COLO668 (cell line): ENCODE data around the gene DIPK1B.
"Not testable (repeated sequence)": the region's sequence is repeated elsewhere in the genome, so short reads cannot be mapped to it uniquely, and the experiment has no call there.

Experiments used
- DNase-seq: peaks from one replicate; lab custom pipeline; 2025; ENCODE audit not compliant: unreplicated experiment; lab: John Stamatoyannopoulos, UW

The DIPK1B gene

GRCh38 chr9:136748666-136749611 is 36.6 kb downstream of the DIPK1B start:
- DNase-seq = no peak

- DNase-seq = no peak
Measured at GRCh38 chr9:136750526-136750925, 38.2 kb downstream of the DIPK1B start.

DNA sequence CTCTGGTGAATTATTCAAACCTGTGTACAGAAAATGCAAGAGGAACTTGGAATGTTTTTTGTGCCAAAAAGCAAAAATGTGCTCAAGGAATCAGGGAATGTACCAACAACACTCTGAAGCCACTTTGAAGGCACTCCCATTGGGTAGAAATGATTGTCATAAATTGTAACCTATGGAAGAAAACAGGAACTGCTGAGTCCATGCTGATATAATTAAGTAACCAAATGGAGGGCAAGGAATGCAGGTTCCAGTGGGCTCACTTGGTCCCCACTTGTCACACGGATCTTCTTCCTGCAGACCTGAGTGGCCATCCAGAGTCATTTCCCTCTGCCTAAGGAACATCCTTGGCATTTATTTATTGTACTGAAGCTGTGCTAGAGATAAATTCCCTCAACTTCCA is 38.9 kb downstream of the DIPK1B start:
- DNase-seq = no peak

DNA sequence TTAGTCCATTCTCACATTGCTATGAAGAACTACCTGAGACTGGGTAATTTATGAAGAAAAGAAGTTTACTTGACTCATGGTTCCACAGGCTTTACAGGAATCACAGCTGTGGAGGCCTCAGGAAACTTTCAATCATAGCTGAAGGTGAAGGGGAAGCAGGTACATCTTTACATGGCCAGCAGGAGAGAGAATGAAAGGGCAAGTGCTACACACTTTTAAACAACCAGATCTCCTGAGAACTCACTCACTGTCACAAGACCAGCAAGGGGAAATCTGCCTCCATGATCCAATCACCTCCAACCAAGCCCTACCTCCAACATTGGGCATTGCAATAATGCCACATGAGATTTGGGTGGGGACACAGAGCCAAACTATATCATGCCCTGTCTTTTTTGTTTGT is 39.4 kb downstream of the DIPK1B start:
- DNase-seq = no peak

- DNase-seq = no peak
Measured at GRCh38 chr9:136753371-136754058, 41.1 kb downstream of the DIPK1B start.

DNA sequence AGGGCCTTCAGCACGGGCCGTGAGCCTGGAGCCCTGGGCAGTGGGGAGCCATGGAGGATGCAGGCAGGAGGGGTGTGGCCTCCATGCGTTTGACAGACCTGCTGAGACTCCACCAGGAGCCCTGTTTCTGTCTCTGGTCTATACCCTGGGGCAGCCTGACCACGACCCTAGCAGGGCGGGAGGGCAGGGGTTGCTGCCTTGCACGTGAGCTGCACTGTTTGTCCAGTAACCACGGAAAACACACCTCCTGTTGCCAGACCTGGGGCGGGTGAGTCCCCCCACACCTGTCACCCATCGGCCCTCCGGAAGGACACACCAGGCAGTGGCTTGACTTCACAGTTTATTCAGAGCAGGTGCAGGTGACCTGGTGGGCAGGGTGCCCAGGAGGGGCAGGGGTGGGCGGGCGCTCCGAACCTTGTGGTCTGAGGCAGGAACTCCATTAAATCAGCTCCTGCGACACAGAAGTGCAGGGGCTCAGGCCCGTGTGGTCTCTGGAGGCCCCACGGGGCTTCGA is 41.7 kb downstream of the DIPK1B start:
- peak; percentile 88 for DNase-seq

GRCh38 chr9:136754626-136755301 is 42.4 kb downstream of the DIPK1B start:
- peak; percentile 37 for DNase-seq

GRCh38 chr9:136755302-136756133 is 43.1 kb downstream of the DIPK1B start:
- not testable (repeated sequence) for DNase-seq

DNA sequence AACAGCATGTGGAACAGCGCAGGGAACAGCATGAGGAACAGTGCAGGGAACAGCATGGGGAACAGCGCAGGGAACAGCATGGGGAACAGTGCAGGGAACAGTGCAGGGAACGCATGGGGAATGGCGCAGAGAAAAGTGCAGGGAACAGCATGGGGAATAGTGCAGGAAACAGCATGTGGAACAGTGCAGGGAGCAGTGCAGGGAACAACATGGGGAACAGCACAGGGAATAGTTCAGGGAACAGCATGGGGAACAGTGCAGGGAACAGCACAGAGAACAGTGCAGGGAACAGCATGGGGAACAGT is 43.7 kb downstream of the DIPK1B start:
- no peak for DNase-seq

- DNase-seq = no peak
Measured at GRCh38 chr9:136756836-136757235, 44.5 kb downstream of the DIPK1B start.

GRCh38 chr9:136757328-136757727 is 45.0 kb downstream of the DIPK1B start:
- no peak for DNase-seq

GRCh38 chr9:136757751-136758140 is 45.4 kb downstream of the DIPK1B start:
- no peak for DNase-seq

DNA sequence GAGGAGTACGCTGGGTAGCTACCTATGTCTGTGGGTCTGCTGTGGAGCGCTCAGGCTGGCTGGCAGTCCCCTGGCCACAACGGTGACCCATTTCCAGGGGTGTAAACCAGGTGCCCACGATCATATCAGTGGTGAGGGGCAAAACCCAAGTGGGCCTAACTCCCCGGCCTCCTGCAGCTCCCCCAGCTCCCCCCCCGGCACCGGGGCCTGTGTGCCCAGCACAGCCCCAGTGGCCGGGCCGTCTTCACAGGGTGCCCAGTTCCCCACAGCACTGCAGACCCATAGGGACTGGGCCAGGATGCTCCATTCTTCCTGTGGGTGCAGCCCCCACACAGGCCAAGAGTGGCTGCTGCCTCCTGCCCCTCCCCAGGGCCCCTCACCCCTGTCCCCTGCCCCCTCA is 46.6 kb downstream of the DIPK1B start:
- DNase-seq = no peak

GRCh38 chr9:136759436-136760325 is 47.3 kb downstream of the DIPK1B start:
- no peak for DNase-seq

- DNase-seq = no peak
Measured at GRCh38 chr9:136760424-136760823, 48.1 kb downstream of the DIPK1B start.

DNA sequence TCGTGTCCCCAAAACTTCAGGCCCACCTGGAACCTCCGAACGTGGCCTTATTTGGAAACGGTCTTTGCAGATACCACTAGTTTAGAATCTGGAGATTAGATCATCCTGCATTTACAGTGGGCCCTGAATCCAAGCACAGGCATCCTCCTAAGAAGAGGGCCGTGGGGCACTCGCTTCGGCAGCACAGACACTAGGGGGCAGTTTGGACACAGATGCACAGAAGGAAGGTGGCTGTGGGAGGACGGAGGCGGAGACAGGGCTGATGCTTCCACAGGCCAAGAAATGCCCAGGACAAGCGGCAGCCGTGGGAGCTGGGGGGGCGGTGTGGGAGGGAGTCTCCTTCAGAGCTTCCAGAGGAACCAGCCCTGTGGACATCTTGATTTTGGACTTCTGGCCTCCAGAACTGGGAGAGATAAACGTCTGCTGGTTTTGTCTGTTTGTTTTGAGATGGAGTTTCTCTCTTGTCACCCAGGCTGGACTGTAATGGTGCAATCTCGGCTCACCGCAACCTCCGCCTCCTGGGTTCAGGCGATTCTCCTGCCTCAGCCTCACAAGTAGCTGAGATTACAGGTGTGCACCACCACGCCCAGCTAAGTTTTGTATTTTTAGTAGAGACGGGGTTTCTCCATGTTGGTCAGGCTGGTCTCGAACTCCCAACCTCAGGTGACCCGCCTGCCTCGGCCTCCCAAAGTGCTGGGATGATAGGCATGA is 48.6 kb downstream of the DIPK1B start:
- peak; percentile 61 for DNase-seq

- DNase-seq = no peak
Measured at GRCh38 chr9:136761545-136761981, 49.2 kb downstream of the DIPK1B start.

DNA sequence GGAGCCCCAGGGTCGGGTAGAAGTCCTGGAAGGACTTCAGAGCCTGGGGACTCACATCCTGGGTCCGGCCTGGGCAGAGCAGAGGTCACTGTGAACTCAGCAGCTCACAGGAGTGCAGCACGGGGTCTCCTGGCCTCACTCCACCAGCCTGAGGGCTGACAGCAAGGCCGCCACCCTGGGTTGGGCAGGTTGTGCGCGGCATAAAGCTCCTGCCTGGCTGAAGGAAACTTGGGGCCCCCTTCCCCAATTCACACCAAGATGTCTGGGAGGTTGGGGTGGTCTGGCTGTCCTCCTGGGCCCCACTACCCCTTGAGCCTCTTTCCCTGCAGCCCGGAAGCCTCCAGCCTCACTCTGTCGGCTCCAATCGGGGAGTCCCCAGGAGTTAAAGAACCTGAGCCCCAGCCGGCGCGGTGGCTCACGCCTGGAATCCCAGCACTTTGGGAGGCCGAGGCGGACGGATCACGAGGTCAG is 49.9 kb downstream of the DIPK1B start:
- no peak for DNase-seq
